Trophoblast cell (in vitro differentiated cells and primary cell): Measurements from ENCODE around the gene TBC1D5.

Experiments
- DNase-seq, 2 donors: peaks; one replicate each; pipeline ENCODE4 v3.0.0-alpha.2; 2016
- H2AFZ ChIP-seq: 2 replicates; pipeline ENCODE4 v1.6.1; 2013; ENCODE audit warnings: low read length, moderate library complexity, mild to moderate bottlenecking; ENCODE audit not compliant: insufficient read depth, poor library complexity
- H2AK5ac ChIP-seq: 2 replicates; pipeline ENCODE4 v1.6.1; 2013; ENCODE audit warnings: mild to moderate bottlenecking, low read length
- H2BK120ac ChIP-seq: 2 replicates; pipeline ENCODE4 v1.6.1; 2013; ENCODE audit warnings: low read length, mild to moderate bottlenecking, moderate library complexity; ENCODE audit not compliant: insufficient read depth, poor library complexity
- H2BK12ac ChIP-seq: 2 replicates; pipeline ENCODE4 v1.6.1; 2013; ENCODE audit warnings: mild to moderate bottlenecking, low read length, moderate library complexity
- H2BK5ac ChIP-seq: 2 replicates; pipeline ENCODE4 v1.6.1; 2013; ENCODE audit warnings: low read length, low read depth, moderate library complexity, mild to moderate bottlenecking; ENCODE audit not compliant: poor library complexity
- H3K14ac ChIP-seq: 2 replicates; pipeline ENCODE4 v1.6.1; 2013; ENCODE audit warnings: mild to moderate bottlenecking, low read length
- H3K18ac ChIP-seq: 2 replicates; pipeline ENCODE4 v1.6.1; 2013; ENCODE audit warnings: mild to moderate bottlenecking, low read length
- H3K23ac ChIP-seq: 2 replicates; pipeline ENCODE4 v1.6.1; 2013; ENCODE audit warnings: low read length
- H3K27ac ChIP-seq: 2 replicates; pipeline ENCODE4 v1.5.1; 2013; ENCODE audit warnings: low read depth, mild to moderate bottlenecking, inconsistent platforms, low read length, moderate library complexity
- H3K27me3 ChIP-seq: 2 replicates; pipeline ENCODE4 v1.6.1; 2013; ENCODE audit warnings: inconsistent platforms, mild to moderate bottlenecking, low read length, moderate library complexity; ENCODE audit not compliant: insufficient read depth
- H3K36me3 ChIP-seq, 2 experiments: 1 replicate in 1 of 2; 2 replicates in 1 of 2; pipeline ENCODE4 v1.6.1; 2013; ENCODE audit warnings: low read length in 2 of 2, mild to moderate bottlenecking in 2 of 2, moderate library complexity in 1 of 2; ENCODE audit not compliant: insufficient read depth in 2 of 2, control insufficient read depth in 1 of 2
- H3K4ac ChIP-seq: 2 replicates; pipeline ENCODE4 v1.6.1; 2013; ENCODE audit warnings: low read depth, mild to moderate bottlenecking, low read length, moderate library complexity
- H3K4me1 ChIP-seq, 2 experiments: 1 replicate in 1 of 2; 2 replicates in 1 of 2; pipeline ENCODE4 v1.6.1; 2013; ENCODE audit warnings: low read length in 2 of 2, mild to moderate bottlenecking in 2 of 2, moderate library complexity in 1 of 2; ENCODE audit not compliant: insufficient read depth in 2 of 2, control insufficient read depth in 1 of 2
- H3K4me2 ChIP-seq: 2 replicates; pipeline ENCODE4 v1.6.1; 2013; ENCODE audit warnings: inconsistent platforms, mild to moderate bottlenecking, low read length, moderate library complexity
- H3K4me3 ChIP-seq: 2 replicates; pipeline ENCODE4 v1.5.1; 2013; ENCODE audit warnings: mild to moderate bottlenecking, low read depth, low read length, inconsistent platforms
- H3K79me1 ChIP-seq: one replicate; pipeline ENCODE4 v1.6.1; 2013; ENCODE audit warnings: low read length
- H3K79me2 ChIP-seq: 2 replicates; pipeline ENCODE4 v1.6.1; 2013; ENCODE audit warnings: low read length, mild to moderate bottlenecking; ENCODE audit not compliant: control insufficient read depth, insufficient read depth, poor library complexity
- H3K9ac ChIP-seq: 2 replicates; pipeline ENCODE4 v1.6.1; 2013; ENCODE audit warnings: mild to moderate bottlenecking, low read length
- H3K9me3 ChIP-seq: 2 replicates; pipeline ENCODE4 v1.6.1; 2013; ENCODE audit warnings: low read depth, mild to moderate bottlenecking, control low read depth, inconsistent platforms, low read length; ENCODE audit not compliant: insufficient read depth
- H4K12ac ChIP-seq: 2 replicates; pipeline ENCODE4 v1.6.1; 2013; ENCODE audit warnings: low read depth, mild to moderate bottlenecking, low read length, moderate library complexity
- H4K8ac ChIP-seq: 2 replicates; pipeline ENCODE4 v1.6.1; 2013; ENCODE audit warnings: low read depth, mild to moderate bottlenecking, low read length, moderate library complexity
- H4K91ac ChIP-seq: one replicate; pipeline ENCODE4 v1.6.1; 2013; ENCODE audit warnings: low read depth, mild to moderate bottlenecking, low read length, moderate library complexity
- WGBS: extraction: QIAGEN DNeasy Blood & Tissue Kit; methylation state at CpG from one replicate; pipeline ENCODE4 v1.1.7; 2013; ENCODE audit warnings: missing lambda C conversion rate; ENCODE audit not compliant: insufficient read length, insufficient coverage; ENCODE audit errors: extremely low coverage; 5-methylcytosine and 5-hydroxymethylcytosine counted together

The TBC1D5 gene

GRCh38 chr3:17194116-17194515 is 548.3 kb downstream of the TBC1D5 start:
- H3K14ac ChIP-seq = no peak overlapping the region
- H3K18ac ChIP-seq = no peak overlapping the region
- no peak overlapping the region for H3K4ac ChIP-seq
- H4K12ac ChIP-seq = no peak overlapping the region
- no peak overlapping the region for H3K9ac ChIP-seq
- H3K4me2 ChIP-seq = no peak overlapping the region
- H2AK5ac ChIP-seq = no peak overlapping the region
- no peak overlapping the region for H3K23ac ChIP-seq
- H2BK12ac ChIP-seq = no peak overlapping the region
- H3K27ac ChIP-seq = no peak overlapping the region
- no peak overlapping the region for H3K4me3 ChIP-seq
- no CpG with 5 or more reads among the region's 5 CpGs for WGBS
- no peaks in the 10 kb centered on the region for H3K9me3 ChIP-seq
- DNase-seq = no peak
- no peaks in the 10 kb centered on the region for H3K79me2 ChIP-seq
- no peak overlapping the region for H2AFZ ChIP-seq
- H4K91ac ChIP-seq = no peak overlapping the region
- no peaks in the 10 kb centered on the region for H3K4me1 ChIP-seq
- H2BK5ac ChIP-seq = no peak overlapping the region
- no peaks in the 10 kb centered on the region for H3K36me3 ChIP-seq
- no peaks in the 10 kb centered on the region for H3K79me1 ChIP-seq
- H2BK120ac ChIP-seq = no peak overlapping the region
- H4K8ac ChIP-seq = no peak overlapping the region
- H3K27me3 ChIP-seq = no peaks in the 10 kb centered on the region

- no peak for DNase-seq
Measured at GRCh38 chr3:17192995-17193394, 549.4 kb downstream of the TBC1D5 start.

GRCh38 chr3:17190353-17191078 is 551.9 kb downstream of the TBC1D5 start:
- Histone ChIP-seq H2BK120ac (no peak overlapping the region), H3K23ac (no peak overlapping the region), H2BK12ac (no peak overlapping the region), H4K8ac (no peak overlapping the region), H4K91ac (no peak overlapping the region), H3K9ac (no peak overlapping the region), H3K79me1 (no peaks in the 10 kb centered on the region), H3K4ac (no peak overlapping the region), H4K12ac (no peak overlapping the region), H3K18ac (no peak overlapping the region), H2AFZ (no peak overlapping the region), H3K36me3 (no peaks in the 10 kb centered on the region), H3K4me2 (no peak overlapping the region), H3K9me3 (no peaks in the 10 kb centered on the region), H2BK5ac (no peak overlapping the region), H3K14ac (no peak overlapping the region), H2AK5ac (no peak overlapping the region), H3K27ac (no peak overlapping the region), H3K79me2 (no peaks in the 10 kb centered on the region), H3K27me3 (no peaks in the 10 kb centered on the region), H3K4me3 (no peak overlapping the region), H3K4me1 (no peaks in the 10 kb centered on the region)
- no peak for DNase-seq
- WGBS = no CpG with 5 or more reads among the region's 7 CpGs

More at GRCh38 chr3:17192995-17193394, 549.4 kb downstream of the TBC1D5 start:
- Histone ChIP-seq H3K4me1 (no peaks in the 10 kb centered on the region), H3K9me3 (no peaks in the 10 kb centered on the region), H4K8ac (no peak overlapping the region), H3K27ac (no peak overlapping the region), H3K79me1 (no peaks in the 10 kb centered on the region), H4K91ac (no peak overlapping the region), H3K18ac (no peak overlapping the region), H2AK5ac (no peak overlapping the region), H3K14ac (no peak overlapping the region), H3K79me2 (no peaks in the 10 kb centered on the region), H2AFZ (no peak overlapping the region), H3K23ac (no peak overlapping the region), H2BK120ac (no peak overlapping the region), H3K4me2 (no peak overlapping the region), H3K27me3 (no peaks in the 10 kb centered on the region), H3K36me3 (no peaks in the 10 kb centered on the region), H4K12ac (no peak overlapping the region), H3K9ac (no peak overlapping the region), H2BK5ac (no peak overlapping the region), H3K4ac (no peak overlapping the region), H3K4me3 (no peak overlapping the region), H2BK12ac (no peak overlapping the region)
- no CpG with 5 or more reads among the region's 2 CpGs for WGBS

- H3K9me3 ChIP-seq = no peaks in the 10 kb centered on the region
- no CpG with 5 or more reads among the region's 1 CpG for WGBS
- DNase-seq = no peak
- H3K79me1 ChIP-seq = no peaks in the 10 kb centered on the region
- H4K91ac ChIP-seq = no peak overlapping the region
- no peak overlapping the region for H4K8ac ChIP-seq
- H3K4ac ChIP-seq = no peak overlapping the region
- no peak overlapping the region for H3K27ac ChIP-seq
- no peak overlapping the region for H3K18ac ChIP-seq
- no peak overlapping the region for H3K14ac ChIP-seq
- H3K4me3 ChIP-seq = no peak overlapping the region
- no peak overlapping the region for H2AFZ ChIP-seq
- no peaks in the 10 kb centered on the region for H3K79me2 ChIP-seq
- no peaks in the 10 kb centered on the region for H3K4me1 ChIP-seq
- no peak overlapping the region for H2BK120ac ChIP-seq
- H2BK5ac ChIP-seq = no peak overlapping the region
- no peak overlapping the region for H3K4me2 ChIP-seq
- H3K27me3 ChIP-seq = no peaks in the 10 kb centered on the region
- H3K23ac ChIP-seq = no peak overlapping the region
- no peak overlapping the region for H2AK5ac ChIP-seq
- H3K36me3 ChIP-seq = no peaks in the 10 kb centered on the region
- no peak overlapping the region for H3K9ac ChIP-seq
- no peak overlapping the region for H4K12ac ChIP-seq
- no peak overlapping the region for H2BK12ac ChIP-seq
Measured at GRCh38 chr3:17188378-17188777, 554.1 kb downstream of the TBC1D5 start.
